ENCODE data around the gene SPACA7.
A peak's percentile ranks its signal among the peaks of the same experiment; 100 is the strongest.
"Not testable (repeated sequence)": the region's sequence is repeated elsewhere in the genome, so short reads cannot be mapped to it uniquely, and the experiment has no call there.

Gene SPACA7

DNA sequence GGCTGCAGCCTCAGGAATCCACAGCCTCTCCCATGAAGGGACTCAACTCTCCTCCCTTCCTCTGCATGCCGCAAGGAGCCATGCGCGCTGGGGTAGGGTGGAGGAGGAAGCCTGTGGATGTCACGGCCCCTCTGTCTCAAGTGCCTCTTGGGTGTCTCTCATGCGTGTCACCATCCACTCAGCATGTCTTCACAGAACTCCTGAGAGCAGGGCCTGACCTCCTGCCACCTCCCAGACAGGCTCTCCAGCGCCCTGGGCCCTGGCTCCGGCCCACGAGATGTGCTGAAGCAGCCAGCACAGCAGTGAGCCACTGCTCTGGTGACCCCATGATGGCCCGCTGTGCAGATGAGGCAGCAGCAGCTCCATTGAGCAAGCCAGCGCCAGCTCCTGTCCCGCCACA, 25.9 kb upstream of the SPACA7 start:
- DNase-seq (ENCODE audit: low read depth, low spot score): no peak

- no peak for DNase-seq (ENCODE audit: low read depth, low spot score)
Observed at GRCh38 chr13:112351825-112352224, 24.3 kb upstream of the SPACA7 start.

DNA sequence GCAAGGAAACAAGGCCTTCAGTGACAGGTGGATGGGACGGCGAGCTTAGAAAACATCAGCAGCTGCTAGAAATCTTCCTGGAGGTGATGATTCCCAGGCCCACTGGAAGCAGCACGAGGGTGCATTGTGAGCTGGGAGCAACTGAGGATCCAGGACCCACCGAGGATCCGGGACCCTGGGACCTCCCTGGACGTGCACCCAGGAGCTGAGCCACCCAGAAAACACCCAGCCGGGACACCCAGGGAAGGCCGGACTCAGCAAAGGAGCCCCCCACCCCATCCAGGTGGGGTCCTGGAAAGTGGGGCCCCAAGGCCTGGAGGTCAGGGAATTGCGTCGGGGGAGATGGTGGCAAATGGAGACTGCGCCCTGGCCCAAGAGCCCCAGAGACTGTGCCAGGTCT, 22.3 kb upstream of the SPACA7 start:
- no peak for DNase-seq (ENCODE audit: low read depth, low spot score)

GRCh38 chr13:112354330-112355273, 21.6 kb upstream of the SPACA7 start:
- no peak for DNase-seq (ENCODE audit: low read depth, low spot score)

DNA sequence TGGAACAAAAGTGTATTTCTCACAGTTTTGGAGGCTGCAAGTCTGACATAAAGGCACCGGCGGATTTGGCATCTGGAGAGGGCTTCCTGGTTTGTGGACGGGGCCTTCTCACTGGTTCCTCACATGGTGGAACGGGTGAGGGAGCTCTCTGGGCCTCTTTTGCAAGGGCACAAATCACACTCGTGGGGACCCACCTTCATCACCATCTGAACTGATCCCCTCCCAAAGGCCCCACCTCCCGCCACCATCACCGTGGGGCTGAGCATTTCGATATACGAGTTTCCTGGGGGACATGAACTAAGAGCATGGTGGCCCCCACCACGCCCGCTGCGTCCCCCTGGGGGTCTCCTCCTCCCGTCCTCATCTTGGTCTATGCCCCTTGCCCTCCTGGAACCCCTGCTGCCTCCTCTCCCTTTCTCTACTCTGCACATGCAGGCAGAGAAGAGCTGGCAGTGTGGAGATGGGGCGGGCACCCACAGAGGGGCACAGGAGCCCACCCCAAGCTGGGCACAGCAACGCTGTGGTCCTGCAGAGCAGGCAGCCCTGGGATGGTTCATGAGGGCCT, 20.8 kb upstream of the SPACA7 start:
- no peak for DNase-seq (ENCODE audit: low read depth, low spot score)

DNA sequence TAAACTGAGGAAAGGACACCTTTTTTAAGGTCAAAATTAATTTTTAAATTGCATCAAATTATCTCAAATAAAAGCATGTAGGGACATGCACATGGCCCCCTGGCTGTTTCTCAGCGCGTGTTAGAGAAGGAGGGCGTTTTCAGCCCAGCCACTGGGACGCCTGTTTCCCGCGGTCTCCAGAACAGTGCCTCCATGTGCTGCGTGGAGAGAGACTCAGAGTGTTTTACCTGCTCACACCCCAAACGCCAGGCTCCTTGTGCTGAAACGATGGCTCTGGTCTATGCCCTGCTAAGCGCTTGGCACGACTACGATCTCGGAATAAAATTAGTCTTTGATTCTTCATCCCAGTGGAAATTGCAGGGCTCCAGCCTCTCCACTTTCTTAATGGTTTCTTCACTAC, 20.0 kb upstream of the SPACA7 start:
- DNase-seq (ENCODE audit: low read depth, low spot score): no peak

DNA sequence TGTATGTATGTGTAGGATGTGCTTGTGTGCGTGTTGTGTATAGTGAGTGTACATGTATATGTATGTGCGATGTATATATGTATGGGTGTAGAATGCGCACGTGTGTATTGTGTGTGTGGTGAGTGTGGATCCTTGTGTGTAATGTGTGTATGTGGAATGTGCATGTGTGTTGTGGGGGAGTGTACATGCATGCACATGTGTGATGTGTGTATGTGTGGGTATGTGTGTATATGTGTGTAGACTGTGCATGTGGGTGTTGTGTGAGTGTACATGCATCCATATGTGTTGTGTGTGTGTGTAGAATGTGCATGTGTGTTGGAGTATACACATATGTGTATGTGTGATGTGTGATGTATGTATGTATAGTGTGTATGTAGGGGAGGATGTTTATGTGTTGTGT, 18.0 kb upstream of the SPACA7 start:
- DNase-seq (ENCODE audit: low read depth, low spot score): no peak

DNA sequence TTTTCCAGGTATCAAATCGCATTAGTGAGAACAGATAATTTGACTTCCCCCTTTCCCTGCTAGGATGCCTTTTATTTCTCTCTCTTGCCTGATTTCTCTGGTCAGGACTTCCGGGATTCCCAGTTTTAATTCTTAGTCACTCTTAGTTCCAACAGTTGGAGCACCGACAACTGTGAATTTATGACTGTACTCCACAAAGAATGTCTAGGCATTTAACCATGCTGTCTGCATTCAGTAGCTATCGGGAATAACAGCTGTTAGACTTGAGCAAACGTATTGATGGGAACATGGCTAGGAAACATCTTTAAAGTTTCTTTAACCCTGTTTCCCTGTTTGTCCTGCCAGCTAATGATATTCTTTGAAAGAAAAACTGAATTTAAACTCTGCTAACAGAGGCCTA, 14.1 kb upstream of the SPACA7 start:
- DNase-seq (ENCODE audit: low read depth, low spot score): no peak

GRCh38 chr13:112363867-112364528, 12.2 kb upstream of the SPACA7 start:
- no peak for DNase-seq (ENCODE audit: low read depth, low spot score)

GRCh38 chr13:112366907-112367646, 9.1 kb upstream of the SPACA7 start:
- DNase-seq (ENCODE audit: low read depth, low spot score): no peak

DNA sequence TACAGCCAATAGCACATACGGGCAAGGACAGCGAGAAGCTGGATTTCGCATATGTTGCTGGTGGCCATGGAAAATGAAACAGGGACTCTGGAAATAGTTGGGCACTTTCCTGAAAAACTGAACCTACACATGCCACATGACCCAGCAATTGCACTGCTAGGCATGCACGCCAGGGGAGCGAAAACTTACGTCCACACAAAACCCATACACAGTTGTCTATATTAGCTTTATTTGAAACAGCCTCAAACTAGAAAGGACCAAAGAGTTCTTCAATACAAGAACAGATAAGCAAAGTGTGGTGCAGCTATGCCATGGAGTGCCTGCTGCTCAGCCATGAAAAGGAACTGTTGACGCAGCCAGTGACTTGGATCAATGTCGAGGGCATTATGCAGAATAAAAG, 7.3 kb upstream of the SPACA7 start:
- DNase-seq (ENCODE audit: low read depth, low spot score): no peak

GRCh38 chr13:112370311-112370710, 5.8 kb upstream of the SPACA7 start:
- DNase-seq (ENCODE audit: low read depth, low spot score): no peak

GRCh38 chr13:112374271-112374670, 1.9 kb upstream of the SPACA7 start:
- DNase-seq (ENCODE audit: low read depth, low spot score): no peak

DNA sequence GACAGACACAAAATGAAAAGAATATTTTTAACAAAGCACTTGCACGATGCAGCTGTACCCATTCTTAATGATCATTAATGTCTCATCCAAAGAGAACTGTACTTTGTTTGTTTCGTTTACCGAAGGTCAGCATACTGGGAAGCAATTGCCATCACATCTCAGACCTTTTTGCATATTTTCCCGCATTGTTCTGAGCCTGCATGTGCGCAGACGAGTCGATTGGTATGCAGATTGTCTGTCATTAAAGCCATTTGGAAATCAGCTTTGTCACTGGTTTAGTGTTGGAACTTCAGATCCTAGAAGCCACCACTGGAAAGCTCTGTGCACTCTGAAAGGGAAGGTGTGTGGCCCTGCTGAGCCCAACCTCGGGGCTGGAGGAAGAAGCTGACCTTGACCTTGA, 15.6 kb downstream of the SPACA7 start:
- DNase-seq (ENCODE audit: low read depth, low spot score): peak; percentile 35

GRCh38 chr13:112392719-112393118, 16.6 kb downstream of the SPACA7 start:
- DNase-seq (ENCODE audit: low read depth, low spot score): no peak

DNA sequence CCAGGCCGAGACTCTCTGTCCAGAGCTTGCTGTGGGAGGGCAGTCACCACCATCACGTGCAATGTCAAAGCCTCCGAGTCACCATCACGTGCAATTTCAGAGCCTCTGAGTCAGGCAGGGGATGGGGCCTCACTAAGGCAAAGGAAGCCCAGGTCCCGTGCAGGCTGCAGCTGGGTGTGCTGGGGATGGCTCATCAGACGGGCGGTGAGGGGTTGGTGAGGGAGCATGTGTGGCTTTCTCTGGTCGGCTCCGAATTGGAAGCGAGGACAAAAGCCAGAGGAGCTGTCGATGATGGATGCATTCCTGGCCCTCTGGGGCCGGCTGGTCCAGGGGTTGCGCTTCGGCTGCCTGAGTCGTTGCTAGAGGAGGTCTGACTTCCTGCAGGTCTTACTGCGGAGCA, 18.9 kb downstream of the SPACA7 start:
- peak; percentile 22 for DNase-seq (ENCODE audit: low read depth, low spot score)

- not testable (repeated sequence) for DNase-seq (ENCODE audit: low read depth, low spot score)
Observed at GRCh38 chr13:112395941-112396340, 19.8 kb downstream of the SPACA7 start.

DNA sequence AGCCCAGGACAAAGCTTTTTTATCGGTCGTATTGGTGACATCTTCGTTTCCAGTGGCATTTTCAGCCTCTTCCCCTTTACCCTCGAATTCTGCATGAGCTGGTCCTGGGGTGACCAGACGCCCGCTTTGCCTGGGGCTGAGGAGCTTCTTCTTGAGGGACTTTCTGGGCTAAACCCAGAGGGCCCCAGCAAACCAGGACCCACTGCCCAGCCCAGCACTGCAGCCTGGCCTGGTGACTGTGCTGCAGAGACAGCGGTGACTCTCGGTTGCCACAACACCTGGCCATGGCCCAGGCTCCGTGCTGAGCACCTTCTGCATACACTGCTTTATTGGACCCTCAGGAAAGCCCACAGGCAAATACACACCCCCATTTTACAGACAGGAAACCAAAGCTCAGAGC, 21.0 kb downstream of the SPACA7 start:
- no peak for DNase-seq (ENCODE audit: low read depth, low spot score)

GRCh38 chr13:112398347-112398746, 22.2 kb downstream of the SPACA7 start:
- DNase-seq (ENCODE audit: low read depth, low spot score): not testable (repeated sequence)

DNA sequence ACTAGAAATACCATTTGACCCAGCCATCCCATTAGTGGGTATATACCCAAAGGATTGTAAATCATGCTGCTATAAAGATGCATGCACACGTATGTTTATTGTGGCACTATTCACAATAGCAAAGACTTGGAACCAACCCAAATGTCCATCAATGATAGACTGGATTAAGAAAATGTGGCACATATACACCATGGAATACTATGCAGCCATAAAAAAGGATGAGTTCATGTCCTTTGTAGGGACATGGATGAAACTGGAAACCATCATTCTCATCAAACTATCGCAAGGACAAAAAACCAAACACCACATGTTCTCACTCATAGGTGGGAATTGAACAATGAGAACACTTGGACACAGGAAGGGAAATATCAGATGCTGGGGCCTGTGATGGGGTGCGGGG, 33.7 kb downstream of the SPACA7 start:
- not testable (repeated sequence) for DNase-seq (ENCODE audit: low read depth, low spot score)

DNA sequence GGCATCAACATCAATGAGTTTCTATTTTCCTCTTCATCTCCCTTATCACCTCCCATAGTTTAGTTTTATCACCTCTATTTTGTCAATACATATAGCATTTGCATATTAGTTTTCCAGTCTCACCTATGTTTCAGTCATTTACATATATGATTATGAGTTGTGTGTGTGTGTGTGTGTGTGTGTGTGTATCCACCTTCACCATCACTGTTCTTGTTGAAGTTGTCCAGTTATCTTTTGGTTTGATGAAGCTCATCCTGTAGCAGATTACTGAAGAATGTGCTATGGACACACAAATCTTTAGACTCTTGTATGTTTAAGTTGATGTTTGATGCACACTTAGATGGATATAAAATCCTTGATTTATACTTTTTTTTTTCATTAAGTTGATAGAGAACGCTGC, 40.5 kb downstream of the SPACA7 start:
- no peak for DNase-seq (ENCODE audit: low read depth, low spot score)

- DNase-seq (ENCODE audit: low read depth, low spot score): no peak
Observed at GRCh38 chr13:112417079-112417478, 40.9 kb downstream of the SPACA7 start.

All from ELF-1 (cell line).